Endothelial cell of umbilical vein (primary cell): ENCODE measurements around the gene NAA10. TPM values are rescaled to one million over a fixed set of nuclear protein-coding genes. Genes with fewer than 3 reads are reported as not detected.

Source experiments
- BruUV-seq: library from RNA; stranded (reverse); fragments of 400-500 nt; replicated peaks from 2 replicates; lab custom pipeline; 2021; lab: Mats Ljungman, UMichigan
- CTCF ChIA-PET: fragments of 300-600, 350-600 bp; sonication (Branson Sonifier 250); formaldehyde crosslinking; loops from one replicate; lab custom pipeline; 2021; ENCODE audit warnings: antibody characterized with exemption, inconsistent platforms; lab: Charles Lee
- POLR2A ChIA-PET: fragments of 300-600, 350-600 bp; sonication (Branson Sonifier 250); formaldehyde crosslinking; loops from one replicate; lab custom pipeline; 2021; ENCODE audit warnings: antibody characterized with exemption, inconsistent platforms; lab: Charles Lee
- DNase-seq: peaks from one replicate; pipeline ENCODE4 v3.0.0-alpha.2; 2011; ENCODE audit warnings: low read depth, low spot score
- FAIRE-seq: peaks from 2 replicates; lab custom pipeline; 2011; peaks lifted over from hg19 to GRCh38; lab: Jason Lieb, UNC
- H2AFZ ChIP-seq: 2 replicates; pipeline ENCODE4 v1.6.0; 2012; ENCODE audit warnings: low read depth, low read length, control low read depth, inconsistent platforms
- H3K27ac ChIP-seq: 2 replicates; pipeline ENCODE4 v1.5.1; 2011; ENCODE audit warnings: low read depth, mild to moderate bottlenecking, control low read depth, low read length, moderate library complexity; ENCODE audit not compliant: insufficient read depth
- H3K27me3 ChIP-seq, 2 experiments: 2 replicates each; pipeline versions ENCODE4 v1.6.0 to v1.6.1; 2011; ENCODE audit warnings: low read length in 2 of 2, mixed read lengths in 1 of 2; ENCODE audit not compliant: control insufficient read depth in 2 of 2, insufficient read depth in 2 of 2
- H3K36me3 ChIP-seq, 2 experiments: 2 replicates in 1 of 2; 3 replicates in 1 of 2; pipeline ENCODE4 v1.5.1; 2011; ENCODE audit warnings: low read length in 2 of 2, mild to moderate bottlenecking in 1 of 2, moderate library complexity in 1 of 2; ENCODE audit not compliant: control insufficient read depth in 2 of 2, insufficient read depth in 2 of 2; ENCODE audit errors: extremely low read depth in 1 of 2
- H3K4me1 ChIP-seq: 3 replicates; pipeline ENCODE4 v1.5.1; 2011; ENCODE audit warnings: mild to moderate bottlenecking, low read length; ENCODE audit not compliant: control insufficient read depth, insufficient read depth; ENCODE audit errors: extremely low read depth
- H3K4me2 ChIP-seq: 2 replicates; pipeline ENCODE4 v1.6.1; 2011; ENCODE audit warnings: low read length, control low read depth, mixed read lengths; ENCODE audit not compliant: insufficient read depth
- H3K4me3 ChIP-seq, 3 experiments: fragments of 200-600 bp in 1 of 3; sonication (generic), shearing (Covaris generic) in 1 of 3; replicated peaks in 1 of 3; 2 replicates each; pipeline ENCODE4 v1.5.1; 2011 to 2016; ENCODE audit warnings: control low read depth in 3 of 3, low read length in 3 of 3, mild to moderate bottlenecking in 2 of 3, inconsistent platforms in 1 of 3, low read depth in 1 of 3, moderate library complexity in 1 of 3; ENCODE audit not compliant: insufficient read depth in 1 of 3
- H3K79me2 ChIP-seq: 2 replicates; pipeline ENCODE4 v1.6.0; 2012; ENCODE audit warnings: low read length, inconsistent platforms; ENCODE audit not compliant: control insufficient read depth, insufficient read depth
- H3K9ac ChIP-seq: replicated peaks from 2 replicates; pipeline ENCODE3; 2011; ENCODE audit warnings: low read length, control low read depth; ENCODE audit not compliant: insufficient read depth; ENCODE audit errors: extremely low read depth
- H3K9me1 ChIP-seq: replicated peaks from 3 replicates; pipeline ENCODE4 v1.6.0; 2011; ENCODE audit warnings: mild to moderate bottlenecking, low read length; ENCODE audit not compliant: control insufficient read depth, insufficient read depth; ENCODE audit errors: extremely low read depth
- H3K9me3 ChIP-seq: replicated peaks from 2 replicates; pipeline ENCODE4 v1.5.1; 2012; ENCODE audit warnings: low read length, inconsistent platforms; ENCODE audit not compliant: control insufficient read depth, insufficient read depth
- H4K20me1 ChIP-seq: replicated peaks from 2 replicates; pipeline ENCODE3; 2011; ENCODE audit warnings: mild to moderate bottlenecking, low read length; ENCODE audit not compliant: control insufficient read depth, insufficient read depth; ENCODE audit errors: extremely low read depth
- EZH2 ChIP-seq: IDR thresholded peaks from 2 replicates; pipeline ENCODE4 v1.6.1; 2012; ENCODE audit warnings: borderline replicate concordance, low read depth, mild to moderate bottlenecking, moderate library complexity, low read length, inconsistent platforms; ENCODE audit not compliant: severe bottlenecking
- FOS ChIP-seq: IDR thresholded peaks from 2 replicates; pipeline ENCODE4 v1.6.1; 2011; ENCODE audit warnings: mild to moderate bottlenecking, low read length, moderate library complexity, borderline replicate concordance; ENCODE audit not compliant: insufficient read depth
- GATA2 ChIP-seq: IDR thresholded peaks from 2 replicates; pipeline ENCODE4 v1.7.0; 2011; ENCODE audit warnings: low read depth, mild to moderate bottlenecking, moderate library complexity, mixed read lengths, low read length; ENCODE audit not compliant: insufficient read length, insufficient read depth
- JUN ChIP-seq: IDR thresholded peaks from 2 replicates; pipeline ENCODE4 v1.6.1; 2011; ENCODE audit warnings: borderline replicate concordance, low read depth; ENCODE audit not compliant: insufficient read length, insufficient read depth
- MAX ChIP-seq: IDR thresholded peaks from 2 replicates; pipeline ENCODE4 v1.6.1; 2011; ENCODE audit not compliant: insufficient read depth, insufficient read length
- MYC ChIP-seq: IDR thresholded peaks from one replicate; pipeline ENCODE4 v1.6.1; 2011; ENCODE audit warnings: mild to moderate bottlenecking, low read depth, low read length
- POLR2A ChIP-seq: IDR thresholded peaks from 2 replicates; pipeline ENCODE4 v1.6.1; 2012; ENCODE audit warnings: low read depth, mild to moderate bottlenecking, control low read depth, low read length
- POLR2AphosphoS5 ChIP-seq: IDR thresholded peaks from 2 replicates; pipeline ENCODE4 v1.6.1; 2012; ENCODE audit warnings: low read depth, mild to moderate bottlenecking, control low read depth, low read length, moderate library complexity; ENCODE audit not compliant: insufficient read depth
- dilution Hi-C: fragments of 300-500 bp; cut with MboI; formaldehyde crosslinking; loops from one replicate; pipeline ENCODE4 v1.15.0; 2019; ENCODE audit warnings: low sequenced_read_pairs; ENCODE audit not compliant: extremely low pct_ligation_motif_present
- intact Hi-C: fragments of 100-400 bp; cut with micrococcal nuclease; formaldehyde crosslinking; loops from one replicate; pipeline ENCODE4 v1.10.0; 2022
- polyA plus RNA-seq, 4 experiments: library from polyadenylated mRNA; depleted of rRNA in 3 of 4; stranded (reverse) in 3 of 4; unstranded in 1 of 4; fragments of >200 nt; gene quantifications; 2 replicates each; pipeline versions ENCODE4 v1.2.1 to v1.2.3, GENCODE V29; 2011 to 2012; ENCODE audit warnings: missing spikeins in 1 of 4
- total RNA-seq: library from RNA; stranded (reverse); gene quantifications from 2 replicates; pipeline ENCODE4 v1.2.3, GENCODE V29; 2021
- TF ChIP-seq, protein P1 (sequence below), 2 donors: IDR thresholded peaks; 1 replicate in 1 of 2; 2 replicates in 1 of 2; pipeline ENCODE4 v1.5.1; 2011; ENCODE audit warnings: low read length in 2 of 2, mild to moderate bottlenecking in 2 of 2, moderate library complexity in 2 of 2, control low read depth in 1 of 2, inconsistent platforms in 1 of 2, low read depth in 1 of 2; ENCODE audit not compliant: insufficient read depth in 1 of 2; ENCODE audit errors: extremely low read depth in 1 of 2

Gene NAA10
- total and polyA plus RNA-seq, 2 donors (not counting 3 experiments of a cell fraction or from before 2014, with no cell fraction given) = 141 to 144 TPM

DNA sequence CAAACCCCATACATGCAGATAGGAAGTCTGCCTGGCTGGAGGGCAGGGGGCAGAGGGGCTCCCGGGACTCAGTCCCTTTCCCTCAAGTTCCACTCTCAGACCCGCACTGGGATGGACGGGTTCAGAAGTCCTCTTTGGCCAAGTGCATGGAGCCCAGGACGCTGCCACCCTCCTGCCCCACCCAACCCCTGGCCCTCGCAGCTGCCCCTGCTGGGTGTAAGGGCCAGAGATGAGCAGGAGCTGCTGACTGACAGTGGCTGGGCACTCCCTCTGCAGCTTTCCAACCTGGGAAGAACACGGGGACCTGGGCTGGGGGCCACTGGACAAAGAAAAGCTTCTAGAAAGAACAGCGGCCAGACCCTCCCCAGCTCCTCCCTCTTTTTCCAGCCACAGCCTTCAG lies 52.3 kb downstream of the NAA10 start:
- H3K9me1 ChIP-seq = no peaks in the 10 kb centered on the region
- intact Hi-C loops = loop anchor here (10.0 kb wide), 1 partner anchor 68 kb away; no protein-coding TSS in a partner anchor
- no peak overlapping the region for H3K9ac ChIP-seq
- no peaks in the 10 kb centered on the region for H3K79me2 ChIP-seq
- no peak overlapping the region for H3K4me3 ChIP-seq
- no peak overlapping the region for H3K27ac ChIP-seq
- DNase-seq (no peak), FAIRE-seq (no peak)
- no peaks in the 10 kb centered on the region for H3K9me3 ChIP-seq
- peaks cover 25 to 32% of the 10 kb centered on the region in 2 experiments for H3K27me3 ChIP-seq
- H3K36me3 ChIP-seq = no peaks in the 10 kb centered on the region
- BruUV-seq = no TSS peak
- no peaks in the 10 kb centered on the region for H4K20me1 ChIP-seq
- H3K4me1 ChIP-seq = no peaks in the 10 kb centered on the region
- ChIA-PET CTCF (no interaction called here), POLR2A (no interaction called here)
- dilution Hi-C loops = no loop called here
- no peak overlapping the region for H3K4me2 ChIP-seq
- TF ChIP-seq EZH2 (no peak), MYC (no peak), GATA2 (no peak), JUN (no peak), MAX (no peak), POLR2A (no peak), POLR2AphosphoS5 (no peak), FOS (no peak)
- TF ChIP-seq, protein P1, sequence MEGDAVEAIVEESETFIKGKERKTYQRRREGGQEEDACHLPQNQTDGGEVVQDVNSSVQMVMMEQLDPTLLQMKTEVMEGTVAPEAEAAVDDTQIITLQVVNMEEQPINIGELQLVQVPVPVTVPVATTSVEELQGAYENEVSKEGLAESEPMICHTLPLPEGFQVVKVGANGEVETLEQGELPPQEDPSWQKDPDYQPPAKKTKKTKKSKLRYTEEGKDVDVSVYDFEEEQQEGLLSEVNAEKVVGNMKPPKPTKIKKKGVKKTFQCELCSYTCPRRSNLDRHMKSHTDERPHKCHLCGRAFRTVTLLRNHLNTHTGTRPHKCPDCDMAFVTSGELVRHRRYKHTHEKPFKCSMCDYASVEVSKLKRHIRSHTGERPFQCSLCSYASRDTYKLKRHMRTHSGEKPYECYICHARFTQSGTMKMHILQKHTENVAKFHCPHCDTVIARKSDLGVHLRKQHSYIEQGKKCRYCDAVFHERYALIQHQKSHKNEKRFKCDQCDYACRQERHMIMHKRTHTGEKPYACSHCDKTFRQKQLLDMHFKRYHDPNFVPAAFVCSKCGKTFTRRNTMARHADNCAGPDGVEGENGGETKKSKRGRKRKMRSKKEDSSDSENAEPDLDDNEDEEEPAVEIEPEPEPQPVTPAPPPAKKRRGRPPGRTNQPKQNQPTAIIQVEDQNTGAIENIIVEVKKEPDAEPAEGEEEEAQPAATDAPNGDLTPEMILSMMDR (IDR thresholded peaks at IDR 0.05; ENCODE audit: extremely low read depth in 1 of 2, insufficient read depth in 1 of 2, low read depth in 1 of 2, low read length in 2 of 2) = no peak
- H2AFZ ChIP-seq = no peak overlapping the region
